CD4-positive, alpha-beta T cell treated with Interleukin-17A for 4 hours (primary cell): Measurements from ENCODE around the gene PPP1R3D.
"Not testable (repeated sequence)": the region's sequence is repeated elsewhere in the genome, so short reads cannot be mapped to it uniquely, and the experiment has no call there.

ENCODE experiments used
- DNase-seq: peaks from one replicate; pipeline ENCODE4 v3.0.0-alpha.2; 2020; ENCODE audit warnings: mixed read lengths

PPP1R3D gene

GRCh38 chr20:59911041-59911440 is 29.1 kb downstream of the PPP1R3D start:
- no peak for DNase-seq

- DNase-seq: no peak
These were observed 31.2 kb downstream of the PPP1R3D start for GRCh38 chr20:59908855-59909254.

DNA sequence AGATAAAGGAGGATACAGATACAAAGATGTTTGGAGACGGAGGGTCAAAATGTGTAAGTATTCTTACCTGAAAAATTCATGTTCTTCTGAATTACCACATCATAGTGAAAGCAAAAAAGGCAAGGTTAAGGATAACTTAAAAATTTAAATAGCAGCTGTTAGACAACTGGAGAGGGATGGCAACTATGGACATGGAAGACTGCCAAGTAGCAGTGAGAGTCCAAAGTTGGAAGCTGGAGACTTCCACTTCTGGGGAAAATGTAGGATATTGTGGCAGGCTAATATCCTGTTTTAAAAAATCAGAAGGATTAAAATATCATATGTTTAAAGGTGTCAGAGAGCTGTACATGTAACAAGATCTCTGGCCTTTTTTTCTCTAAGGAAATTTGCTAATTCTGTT is 36.5 kb downstream of the PPP1R3D start:
- no peak for DNase-seq

DNA sequence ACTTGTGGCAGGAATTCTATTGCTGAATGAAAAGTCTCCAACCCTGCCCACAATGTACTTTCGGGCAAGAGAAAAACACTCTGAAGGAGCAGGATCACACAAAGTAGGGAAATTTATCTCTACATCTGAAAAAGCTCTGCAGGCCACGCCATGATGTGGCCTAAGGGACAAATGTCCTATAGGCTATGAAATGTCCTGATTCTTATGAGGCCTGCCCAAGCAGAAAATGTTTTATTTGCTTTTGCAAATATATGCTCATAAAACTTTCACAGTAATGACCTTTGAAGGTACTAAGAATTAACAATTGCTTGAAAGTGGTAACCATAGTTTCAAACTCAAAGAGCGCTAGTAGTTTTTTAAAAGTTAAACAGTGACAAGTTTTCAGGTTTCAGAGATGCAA is 37.6 kb downstream of the PPP1R3D start:
- DNase-seq: no peak

DNA sequence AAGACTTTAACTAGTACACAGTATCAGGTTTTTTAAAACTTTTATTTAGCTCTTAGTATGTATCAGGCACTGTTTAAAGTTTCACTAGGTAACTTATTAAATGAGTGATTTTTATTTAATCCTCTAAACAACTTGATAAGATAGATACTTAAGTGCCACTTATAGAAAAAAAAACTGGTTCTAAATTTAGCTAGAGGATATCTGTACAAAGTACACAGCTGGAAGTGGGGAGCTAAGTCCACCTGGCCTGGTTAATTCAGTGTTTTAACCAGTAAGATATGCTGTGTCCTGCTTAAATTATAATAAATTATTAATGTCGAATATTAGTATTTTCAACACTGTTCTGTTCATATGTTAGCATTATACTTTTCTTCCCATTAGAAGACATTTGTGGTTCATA is 44.2 kb downstream of the PPP1R3D start:
- no peak for DNase-seq

GRCh38 chr20:59891581-59891980 is 48.5 kb downstream of the PPP1R3D start:
- DNase-seq: no peak

GRCh38 chr20:59890035-59890434 is 50.1 kb downstream of the PPP1R3D start:
- DNase-seq: not testable (repeated sequence)

DNA sequence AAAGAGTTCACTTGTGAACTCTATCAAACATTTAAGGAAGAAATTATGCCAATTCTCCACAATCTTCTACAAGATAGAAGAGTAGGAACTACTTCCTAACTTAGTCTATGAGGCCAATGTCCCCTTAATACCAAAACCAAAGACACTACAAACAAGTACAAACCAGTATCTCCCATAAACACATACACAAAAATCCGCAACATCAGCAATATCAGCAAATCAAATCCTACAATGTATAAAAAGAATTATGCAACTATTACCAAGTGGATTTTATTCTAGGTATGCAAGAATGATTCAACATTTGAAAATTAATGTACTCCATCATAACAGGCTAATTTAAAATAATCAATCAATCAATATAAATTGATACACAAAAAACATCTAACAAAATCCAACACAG is 52.1 kb downstream of the PPP1R3D start:
- DNase-seq: no peak
